ENCODE measurements around the gene MICAL3.

The MICAL3 gene

DNA sequence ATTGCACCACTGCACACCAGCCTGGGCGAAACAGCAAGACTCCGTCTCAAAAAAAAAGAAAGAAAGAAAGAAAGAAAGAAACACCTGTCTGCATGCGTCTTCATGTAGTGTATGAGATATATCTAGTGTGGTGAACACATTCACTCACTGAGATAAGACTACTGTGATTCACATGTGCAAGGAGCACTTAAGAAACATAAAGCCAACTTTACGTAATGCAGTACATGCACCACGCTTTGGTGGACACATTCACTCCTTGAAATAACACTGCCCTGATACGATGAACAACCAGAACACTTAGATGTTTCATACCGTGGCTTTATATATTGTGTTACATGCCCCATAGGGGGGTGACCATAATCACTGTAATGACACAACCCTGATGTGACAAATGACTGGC lies 96.0 kb downstream of the MICAL3 start:
- no peaks in the 10 kb centered on the region for H3K9me3 ChIP-seq (ENCODE audit: control insufficient read depth in 2 of 2, low read length in 2 of 2)
- no peaks in the 10 kb centered on the region for H3K27me3 ChIP-seq (ENCODE audit: control insufficient read depth in 1 of 2, insufficient read depth in 2 of 2, low read length in 2 of 2)
- H3K4me3 ChIP-seq (ENCODE audit: low read length in 2 of 2) = no peak overlapping the region
- no peak overlapping the region for H3K27ac ChIP-seq (ENCODE audit: low read length)
- H3K36me3 ChIP-seq (ENCODE audit: control insufficient read depth in 2 of 2, insufficient read depth in 2 of 2, low read length in 2 of 2) = no peaks in the 10 kb centered on the region
- H3K4me1 ChIP-seq (ENCODE audit: control insufficient read depth, insufficient read depth, low read length) = peaks cover 42% of the 10 kb centered on the region
- no peak overlapping the region for H3K9ac ChIP-seq (ENCODE audit: low read length in 2 of 2)

DNA sequence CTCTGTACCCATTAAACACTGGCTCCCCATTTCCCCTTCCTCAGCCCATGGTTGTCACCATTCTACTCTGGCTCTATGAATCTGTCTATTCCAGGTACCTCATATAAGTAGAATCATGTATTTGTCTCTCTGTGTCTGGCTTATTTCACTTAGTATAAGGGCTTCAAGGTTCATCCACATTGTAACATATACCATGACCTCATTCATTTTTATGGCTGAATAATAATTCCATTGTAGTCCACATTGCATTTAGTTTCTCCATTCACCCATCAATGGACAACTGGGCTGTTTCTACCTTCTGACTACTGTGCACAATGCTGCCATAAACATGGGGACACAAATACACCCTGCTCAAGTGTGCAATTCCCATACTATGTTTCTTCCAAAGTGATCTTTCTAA lies 97.3 kb downstream of the MICAL3 start:
- Histone ChIP-seq H3K27me3 (ENCODE audit: control insufficient read depth in 1 of 2, insufficient read depth in 2 of 2, low read length in 2 of 2) (no peaks in the 10 kb centered on the region), H3K4me3 (ENCODE audit: low read length in 2 of 2) (no peak overlapping the region), H3K27ac (ENCODE audit: low read length) (no peak overlapping the region), H3K9me3 (ENCODE audit: control insufficient read depth in 2 of 2, low read length in 2 of 2) (no peaks in the 10 kb centered on the region), H3K36me3 (ENCODE audit: control insufficient read depth in 2 of 2, insufficient read depth in 2 of 2, low read length in 2 of 2) (no peaks in the 10 kb centered on the region), H3K9ac (ENCODE audit: low read length in 2 of 2) (no peak overlapping the region), H3K4me1 (ENCODE audit: control insufficient read depth, insufficient read depth, low read length) (peaks cover 55% of the 10 kb centered on the region)

DNA sequence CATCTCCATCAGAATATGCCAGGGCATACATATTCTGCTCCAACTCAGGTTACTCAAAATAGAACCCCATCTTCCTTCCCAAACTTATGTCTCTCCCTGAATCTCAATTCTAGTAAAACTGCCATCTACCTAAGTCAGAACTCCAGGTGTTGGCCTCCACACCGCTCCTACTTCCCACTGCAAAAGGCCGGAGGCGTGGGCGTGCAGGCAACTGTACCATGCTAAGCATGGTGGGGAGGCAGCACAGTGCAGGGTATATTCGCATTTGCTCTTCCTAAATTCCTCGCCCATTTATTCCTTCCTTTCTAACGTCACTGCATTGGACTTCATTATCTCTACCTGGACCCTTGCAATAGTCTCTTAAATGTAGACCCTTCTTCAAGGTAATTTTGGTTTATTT lies 97.8 kb downstream of the MICAL3 start:
- no peaks in the 10 kb centered on the region for H3K9me3 ChIP-seq (ENCODE audit: control insufficient read depth in 2 of 2, low read length in 2 of 2)
- H3K27me3 ChIP-seq (ENCODE audit: control insufficient read depth in 1 of 2, insufficient read depth in 2 of 2, low read length in 2 of 2) = no peaks in the 10 kb centered on the region
- no peaks in the 10 kb centered on the region for H3K36me3 ChIP-seq (ENCODE audit: control insufficient read depth in 2 of 2, insufficient read depth in 2 of 2, low read length in 2 of 2)
- peaks cover 57% of the 10 kb centered on the region for H3K4me1 ChIP-seq (ENCODE audit: control insufficient read depth, insufficient read depth, low read length)
- H3K4me3 ChIP-seq (ENCODE audit: low read length in 2 of 2) = no peak overlapping the region
- H3K27ac ChIP-seq (ENCODE audit: low read length) = no peak overlapping the region
- no peak overlapping the region for H3K9ac ChIP-seq (ENCODE audit: low read length in 2 of 2)

DNA sequence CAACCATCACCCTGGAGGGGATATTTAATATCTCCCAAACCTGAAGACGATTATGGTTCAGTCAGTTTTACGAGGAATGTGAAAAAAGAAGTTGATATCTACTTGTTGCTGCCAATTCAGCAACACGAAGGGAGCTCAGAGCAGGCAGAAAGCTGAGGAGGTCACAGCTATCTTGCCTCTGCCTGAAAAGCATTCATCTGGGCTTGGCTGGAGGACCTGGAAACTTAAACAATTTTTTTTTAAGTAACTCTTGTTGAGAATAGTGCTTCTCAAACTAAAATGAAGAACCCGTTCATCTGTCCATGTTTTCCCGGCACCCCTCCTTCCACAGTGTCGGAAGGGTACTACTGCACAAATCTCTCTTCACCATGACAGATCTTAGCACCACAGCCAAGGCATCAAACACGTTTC lies 98.9 kb downstream of the MICAL3 start:
- Histone ChIP-seq H3K9me3 (ENCODE audit: control insufficient read depth in 2 of 2, low read length in 2 of 2) (no peaks in the 10 kb centered on the region), H3K4me1 (ENCODE audit: control insufficient read depth, insufficient read depth, low read length) (peaks cover 50% of the 10 kb centered on the region), H3K36me3 (ENCODE audit: control insufficient read depth in 2 of 2, insufficient read depth in 2 of 2, low read length in 2 of 2) (no peaks in the 10 kb centered on the region), H3K27me3 (ENCODE audit: control insufficient read depth in 1 of 2, insufficient read depth in 2 of 2, low read length in 2 of 2) (no peaks in the 10 kb centered on the region), H3K9ac (ENCODE audit: low read length in 2 of 2) (no peak overlapping the region), H3K4me3 (ENCODE audit: low read length in 2 of 2) (peak overlapping the region in 1 of 2 donors; percentile 3), H3K27ac (ENCODE audit: low read length) (no peak overlapping the region)

DNA sequence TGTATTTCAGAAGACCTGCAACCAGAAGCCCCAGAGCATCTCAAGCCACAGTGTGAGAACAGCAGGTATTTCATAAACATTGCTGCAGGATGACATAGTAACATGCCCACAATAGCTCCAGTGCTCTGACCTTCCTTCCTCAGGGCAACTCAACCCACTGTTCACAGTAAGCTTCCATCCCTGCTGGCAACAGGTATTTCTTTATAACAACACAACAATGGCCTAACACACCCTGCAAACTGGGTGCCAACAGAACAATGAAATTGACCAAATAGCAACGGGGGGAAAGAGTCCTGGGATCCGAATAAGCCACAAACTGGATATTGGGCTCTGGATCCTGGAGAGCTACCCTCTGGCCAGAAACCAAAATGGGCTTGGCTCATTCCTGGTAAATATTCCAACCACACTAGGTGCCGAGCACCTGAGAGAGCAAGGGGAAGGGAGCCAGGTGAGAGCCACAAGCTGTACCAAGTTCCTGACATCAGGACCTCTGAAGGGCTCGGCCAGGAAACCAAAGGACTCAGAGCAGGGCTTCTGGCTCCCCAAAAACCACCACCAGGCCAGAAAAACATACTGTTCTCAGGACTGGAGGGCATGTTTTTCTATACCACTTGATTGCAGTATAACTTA lies 99.5 kb downstream of the MICAL3 start:
- Histone ChIP-seq H3K4me1 (ENCODE audit: control insufficient read depth, insufficient read depth, low read length) (peaks cover 53% of the 10 kb centered on the region), H3K36me3 (ENCODE audit: control insufficient read depth in 2 of 2, insufficient read depth in 2 of 2, low read length in 2 of 2) (no peaks in the 10 kb centered on the region), H3K9ac (ENCODE audit: low read length in 2 of 2) (no peak overlapping the region), H3K27ac (ENCODE audit: low read length) (no peak overlapping the region), H3K4me3 (ENCODE audit: low read length in 2 of 2) (peak overlapping the region; percentile 23 to 44), H3K9me3 (ENCODE audit: control insufficient read depth in 2 of 2, low read length in 2 of 2) (no peaks in the 10 kb centered on the region), H3K27me3 (ENCODE audit: control insufficient read depth in 1 of 2, insufficient read depth in 2 of 2, low read length in 2 of 2) (no peaks in the 10 kb centered on the region)

- no peaks in the 10 kb centered on the region for H3K36me3 ChIP-seq (ENCODE audit: control insufficient read depth in 2 of 2, insufficient read depth in 2 of 2, low read length in 2 of 2)
- no peaks in the 10 kb centered on the region for H3K27me3 ChIP-seq (ENCODE audit: control insufficient read depth in 1 of 2, insufficient read depth in 2 of 2, low read length in 2 of 2)
- no peaks in the 10 kb centered on the region for H3K9me3 ChIP-seq (ENCODE audit: control insufficient read depth in 2 of 2, low read length in 2 of 2)
- no peak overlapping the region for H3K27ac ChIP-seq (ENCODE audit: low read length)
- no peak overlapping the region for H3K9ac ChIP-seq (ENCODE audit: low read length in 2 of 2)
- peaks cover 58% of the 10 kb centered on the region for H3K4me1 ChIP-seq (ENCODE audit: control insufficient read depth, insufficient read depth, low read length)
- H3K4me3 ChIP-seq (ENCODE audit: low read length in 2 of 2) = no peak overlapping the region
Observed at GRCh38 chr22:17924076-17924475, 100.3 kb downstream of the MICAL3 start.

DNA sequence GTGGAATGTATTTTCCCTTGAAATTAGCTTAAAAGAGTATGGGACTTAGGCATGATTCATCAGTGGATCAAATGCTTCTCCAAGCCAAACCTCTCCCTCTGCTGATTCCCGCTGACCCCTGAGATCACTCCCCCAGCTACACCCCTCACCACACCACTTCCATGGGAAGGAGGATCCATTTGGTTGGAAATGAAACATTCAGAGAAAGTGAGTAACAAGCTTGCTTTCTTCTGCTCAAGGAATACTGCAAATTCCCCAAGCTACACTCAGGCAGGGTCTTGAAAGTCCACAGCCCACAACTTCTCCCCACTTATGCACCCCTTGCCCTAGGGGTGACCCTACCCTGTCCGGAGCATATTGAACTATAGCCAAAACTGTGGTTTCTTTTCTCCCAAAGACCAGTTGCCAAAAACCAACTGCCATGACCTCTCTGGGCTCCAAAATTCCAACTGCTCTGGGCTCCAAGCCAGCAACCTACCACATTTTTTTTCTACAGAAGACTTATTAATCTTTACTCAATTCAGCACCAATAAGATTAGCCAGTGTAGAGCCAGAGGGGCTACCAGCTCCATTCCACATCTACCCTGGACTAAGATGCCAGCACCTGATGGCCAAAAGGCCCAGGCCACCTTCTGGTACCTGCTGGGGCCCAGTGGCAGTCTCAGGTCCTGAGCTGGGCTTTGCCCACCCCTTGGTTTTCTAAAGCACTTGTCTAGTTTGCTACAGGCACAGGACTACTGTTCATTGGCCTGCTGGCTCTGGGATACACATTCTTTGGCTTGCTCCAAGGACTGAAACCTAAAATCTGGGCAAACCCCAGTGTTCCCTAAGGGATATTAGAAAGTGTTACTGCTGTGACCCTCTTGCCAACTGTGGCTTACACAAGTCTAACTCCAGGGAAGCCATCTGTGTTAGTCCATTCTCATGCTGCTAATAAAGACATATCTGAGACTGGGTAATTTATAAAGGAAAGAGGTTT lies 101.1 kb downstream of the MICAL3 start:
- Histone ChIP-seq H3K9me3 (ENCODE audit: control insufficient read depth in 2 of 2, low read length in 2 of 2) (no peaks in the 10 kb centered on the region), H3K27ac (ENCODE audit: low read length) (no peak overlapping the region), H3K4me1 (ENCODE audit: control insufficient read depth, insufficient read depth, low read length) (peaks cover 58% of the 10 kb centered on the region), H3K4me3 (ENCODE audit: low read length in 2 of 2) (peak overlapping the region in 1 of 2 donors; percentile 47), H3K27me3 (ENCODE audit: control insufficient read depth in 1 of 2, insufficient read depth in 2 of 2, low read length in 2 of 2) (no peaks in the 10 kb centered on the region), H3K36me3 (ENCODE audit: control insufficient read depth in 2 of 2, insufficient read depth in 2 of 2, low read length in 2 of 2) (no peaks in the 10 kb centered on the region), H3K9ac (ENCODE audit: low read length in 2 of 2) (no peak overlapping the region)

DNA sequence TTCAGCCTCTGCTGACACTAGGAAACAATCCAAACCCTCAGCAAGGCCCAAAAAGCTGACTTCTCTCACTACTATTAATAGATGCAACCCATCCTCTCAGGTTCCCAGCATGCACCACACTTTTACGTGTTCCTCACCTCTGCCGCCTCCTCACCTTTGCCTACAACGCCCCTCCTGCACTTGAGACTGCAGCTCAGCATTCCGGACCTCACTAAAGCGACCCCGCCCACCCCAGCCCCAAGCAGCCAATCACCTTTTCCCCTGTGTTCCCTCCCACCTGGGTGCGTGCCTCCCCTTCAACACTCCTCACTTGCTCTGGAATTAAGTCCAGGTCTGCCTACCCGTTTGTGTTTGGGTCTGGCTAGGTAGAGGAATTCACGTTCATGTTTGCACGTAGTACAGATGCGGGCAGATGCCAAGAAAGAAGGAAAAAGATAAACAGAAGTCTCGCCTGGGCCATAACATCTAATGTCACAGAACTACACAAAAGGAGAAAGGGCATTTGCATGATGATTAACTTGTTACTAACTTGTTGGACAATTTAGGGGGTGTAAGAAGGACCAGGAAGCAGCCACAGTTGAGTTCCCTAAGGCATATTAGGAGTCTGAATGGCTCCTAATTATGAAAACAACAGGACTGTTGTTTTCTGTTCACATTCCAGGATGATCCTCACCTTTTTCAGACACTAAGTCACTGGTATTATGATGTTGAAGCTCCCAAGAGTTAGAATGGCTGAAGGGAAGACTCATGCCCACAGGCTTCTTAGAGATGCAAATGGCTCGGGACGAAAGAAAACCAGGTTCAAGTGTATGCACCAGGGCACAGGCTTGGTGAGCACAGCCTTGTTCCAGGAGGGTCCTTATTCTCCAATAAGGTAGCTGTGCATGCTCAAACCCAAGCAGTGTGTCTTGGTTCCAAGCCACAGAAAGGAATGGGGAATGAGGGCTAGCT lies 102.2 kb downstream of the MICAL3 start:
- Histone ChIP-seq H3K27ac (ENCODE audit: low read length) (no peak overlapping the region), H3K4me1 (ENCODE audit: control insufficient read depth, insufficient read depth, low read length) (peaks cover 57% of the 10 kb centered on the region), H3K9ac (ENCODE audit: low read length in 2 of 2) (no peak overlapping the region), H3K27me3 (ENCODE audit: control insufficient read depth in 1 of 2, insufficient read depth in 2 of 2, low read length in 2 of 2) (no peaks in the 10 kb centered on the region), H3K36me3 (ENCODE audit: control insufficient read depth in 2 of 2, insufficient read depth in 2 of 2, low read length in 2 of 2) (no peaks in the 10 kb centered on the region), H3K9me3 (ENCODE audit: control insufficient read depth in 2 of 2, low read length in 2 of 2) (no peaks in the 10 kb centered on the region), H3K4me3 (ENCODE audit: low read length in 2 of 2) (peak overlapping the region in 1 of 2 donors; percentile 17)

DNA sequence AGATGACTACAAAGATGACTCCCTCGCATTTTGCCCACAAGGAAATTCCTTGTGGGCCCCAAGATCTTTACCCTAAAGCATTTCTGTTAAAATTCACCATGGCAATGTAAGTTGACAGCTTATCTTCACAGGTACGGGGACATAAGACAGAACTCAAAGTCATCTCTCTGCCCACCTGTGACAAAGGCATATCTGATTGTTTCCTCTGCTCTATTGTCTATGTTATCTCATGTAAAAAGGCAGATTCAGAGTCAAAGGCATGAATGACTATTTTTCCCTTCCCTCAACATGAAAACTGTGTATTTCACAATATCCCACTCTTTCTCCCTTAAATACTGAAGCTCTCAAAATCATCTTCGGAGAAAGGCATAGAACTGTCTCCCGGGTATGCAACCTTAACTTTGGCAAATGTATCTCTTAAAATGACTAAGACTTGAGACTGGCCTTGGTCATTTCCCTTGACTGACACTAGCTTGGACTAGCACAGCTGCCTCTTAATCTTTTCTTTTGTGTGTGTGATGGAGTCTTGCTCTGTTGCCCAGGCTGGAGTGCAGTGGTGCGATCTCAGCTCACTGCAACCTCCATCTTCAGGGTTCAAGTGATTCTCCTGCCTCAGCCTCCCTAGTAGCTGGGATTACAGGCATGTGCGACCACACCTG lies 103.2 kb downstream of the MICAL3 start:
- peaks cover 57% of the 10 kb centered on the region for H3K4me1 ChIP-seq (ENCODE audit: control insufficient read depth, insufficient read depth, low read length)

DNA sequence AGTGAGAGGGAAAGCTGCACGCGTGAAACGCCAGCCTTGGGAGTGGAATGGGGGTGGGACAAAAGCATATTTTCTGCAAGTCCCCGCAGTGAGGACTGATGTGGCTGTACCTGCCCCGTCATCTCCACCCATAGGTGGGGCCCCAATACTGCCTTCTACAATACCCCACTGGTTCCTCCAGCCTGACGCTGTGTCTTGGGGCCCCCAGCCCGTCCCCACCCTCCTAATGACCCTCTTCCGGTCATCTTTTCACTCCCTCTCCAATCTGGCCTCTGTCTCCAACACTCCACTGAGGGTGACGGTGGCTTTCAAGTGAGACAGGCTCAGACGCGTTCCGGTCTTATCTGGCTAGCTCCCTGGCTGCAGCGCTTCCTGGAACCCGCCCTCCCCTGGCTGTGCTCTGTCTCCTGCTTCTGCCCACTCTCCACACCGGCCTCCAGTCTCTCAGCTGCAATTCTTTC lies 104.2 kb downstream of the MICAL3 start:
- Histone ChIP-seq H3K27me3 (ENCODE audit: control insufficient read depth in 1 of 2, insufficient read depth in 2 of 2, low read length in 2 of 2) (no peaks in the 10 kb centered on the region), H3K9ac (ENCODE audit: low read length in 2 of 2) (peak overlapping the region in 1 of 2 donors; percentile 21), H3K36me3 (ENCODE audit: control insufficient read depth in 2 of 2, insufficient read depth in 2 of 2, low read length in 2 of 2) (no peaks in the 10 kb centered on the region), H3K4me1 (ENCODE audit: control insufficient read depth, insufficient read depth, low read length) (peaks cover 53% of the 10 kb centered on the region), H3K9me3 (ENCODE audit: control insufficient read depth in 2 of 2, low read length in 2 of 2) (no peaks in the 10 kb centered on the region), H3K4me3 (ENCODE audit: low read length in 2 of 2) (peak overlapping the region in 1 of 2 donors; percentile 22), H3K27ac (ENCODE audit: low read length) (peak overlapping the region; percentile 41)

More for the DNA sequence above, 103.2 kb downstream of the MICAL3 start:
- Histone ChIP-seq H3K27ac (ENCODE audit: low read length) (peak overlapping the region; percentile 41), H3K27me3 (ENCODE audit: control insufficient read depth in 1 of 2, insufficient read depth in 2 of 2, low read length in 2 of 2) (no peaks in the 10 kb centered on the region), H3K9ac (ENCODE audit: low read length in 2 of 2) (no peak overlapping the region), H3K36me3 (ENCODE audit: control insufficient read depth in 2 of 2, insufficient read depth in 2 of 2, low read length in 2 of 2) (no peaks in the 10 kb centered on the region), H3K9me3 (ENCODE audit: control insufficient read depth in 2 of 2, low read length in 2 of 2) (no peaks in the 10 kb centered on the region), H3K4me3 (ENCODE audit: low read length in 2 of 2) (no peak overlapping the region)
